Duodenal mucosa (tissue), 2 donors: Measurements from ENCODE around the gene POLR2J3.
"Not testable (repeated sequence)": the region's sequence is repeated elsewhere in the genome, so short reads cannot be mapped to it uniquely, and the experiment has no call there.

ENCODE experiments used
- H3K27ac ChIP-seq: one replicate; pipeline ENCODE4 v1.7.0; 2013; ENCODE audit warnings: low read depth, low read length
- H3K27me3 ChIP-seq, 2 donors: one replicate each; pipeline ENCODE4 v1.7.0; 2013; ENCODE audit warnings: low read length in 2 of 2, control low read depth in 1 of 2; ENCODE audit not compliant: insufficient read depth in 2 of 2, control insufficient read depth in 1 of 2
- H3K36me3 ChIP-seq, 2 donors: one replicate each; pipeline ENCODE4 v1.7.0; 2013; ENCODE audit warnings: low read length in 2 of 2, control low read depth in 1 of 2; ENCODE audit not compliant: insufficient read depth in 2 of 2, control insufficient read depth in 1 of 2
- H3K4me1 ChIP-seq, 2 donors: one replicate each; pipeline ENCODE4 v1.7.0; 2013; ENCODE audit warnings: low read length in 2 of 2, control low read depth in 1 of 2; ENCODE audit not compliant: insufficient read depth in 2 of 2, control insufficient read depth in 1 of 2
- H3K4me3 ChIP-seq, 2 donors: one replicate each; pipeline ENCODE4 v1.7.0; 2013; ENCODE audit warnings: low read length in 2 of 2, low read depth in 1 of 2
- H3K9ac ChIP-seq, 2 donors: one replicate each; pipeline ENCODE4 v1.7.0; 2013; ENCODE audit warnings: low read length in 2 of 2, low read depth in 1 of 2
- H3K9me3 ChIP-seq, 2 donors: one replicate each; pipeline ENCODE4 v1.7.0; 2013; ENCODE audit warnings: low read length in 2 of 2, control low read depth in 1 of 2; ENCODE audit not compliant: control insufficient read depth in 1 of 2

Gene POLR2J3

GRCh38 chr7:102572261-102573239, at the start of gene POLR2J3:
TSS of gene POLR2J3 (minus strand) at chr7:102572583. CDS start at chr7:102572521, 62 bp downstream.
- not testable (repeated sequence) for H3K36me3 ChIP-seq, H3K4me1 ChIP-seq, H3K27me3 ChIP-seq, H3K27ac ChIP-seq, H3K9me3 ChIP-seq
- H3K9ac ChIP-seq: peak within 1 kb of the TSS; percentile 33 to 66
- peak within 1 kb of the TSS; percentile 56 to 74 for H3K4me3 ChIP-seq

GRCh38 chr7:102618122-102618521, 45.7 kb upstream of the POLR2J3 start:
- not testable (repeated sequence) for H3K4me3 ChIP-seq, H3K4me1 ChIP-seq, H3K27me3 ChIP-seq, H3K9ac ChIP-seq, H3K27ac ChIP-seq, H3K9me3 ChIP-seq, H3K36me3 ChIP-seq

DNA sequence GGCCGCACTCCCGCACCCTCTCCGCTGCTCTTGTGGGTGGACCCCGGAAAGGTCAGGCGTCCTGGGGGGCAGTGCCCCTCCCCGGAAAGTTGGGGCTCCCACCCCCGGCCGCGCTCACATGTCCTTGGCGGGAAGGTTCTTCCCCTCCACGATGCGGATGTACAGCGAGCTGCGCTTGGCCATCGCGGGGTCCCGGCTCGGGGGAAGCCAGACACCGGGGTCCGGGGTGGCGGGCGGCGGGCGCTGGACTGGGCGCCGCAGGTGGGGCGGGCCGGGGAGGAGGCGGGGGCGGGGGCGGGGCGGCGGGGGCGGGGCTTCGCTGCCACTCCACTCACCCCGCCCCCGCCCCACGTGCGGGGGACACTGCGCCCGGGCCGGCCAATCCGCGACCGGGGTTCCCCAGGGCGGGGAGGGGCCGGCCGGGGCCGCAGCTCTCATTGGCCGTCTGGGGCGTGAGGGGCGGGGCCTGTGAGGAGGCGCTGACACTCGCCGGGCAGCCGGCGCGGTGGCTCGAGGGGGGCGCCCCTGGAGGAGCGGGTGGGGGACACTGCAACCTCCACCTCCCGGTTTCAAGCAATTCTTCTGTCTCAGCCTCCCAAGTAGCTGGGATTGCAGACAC, 44.2 kb upstream of the POLR2J3 start, which contains the start of gene RASA4:
TSS of gene RASA4 (minus strand) at position 250 of the 619 bp plus-strand sequence. CDS start at position 183, 67 bp downstream.
- H3K9me3 ChIP-seq, H3K4me1 ChIP-seq, H3K4me3 ChIP-seq, H3K36me3 ChIP-seq, H3K9ac ChIP-seq, H3K27ac ChIP-seq, H3K27me3 ChIP-seq: not testable (repeated sequence)

- not testable (repeated sequence) for H3K4me1 ChIP-seq, H3K9ac ChIP-seq, H3K27ac ChIP-seq, H3K4me3 ChIP-seq, H3K9me3 ChIP-seq, H3K27me3 ChIP-seq, H3K36me3 ChIP-seq
Measured at GRCh38 chr7:102615930-102616329, 43.5 kb upstream of the POLR2J3 start.

- H3K4me3 ChIP-seq, H3K27ac ChIP-seq, H3K36me3 ChIP-seq, H3K4me1 ChIP-seq, H3K9me3 ChIP-seq, H3K9ac ChIP-seq, H3K27me3 ChIP-seq: not testable (repeated sequence)
Measured at GRCh38 chr7:102614873-102615272, 42.5 kb upstream of the POLR2J3 start.

DNA sequence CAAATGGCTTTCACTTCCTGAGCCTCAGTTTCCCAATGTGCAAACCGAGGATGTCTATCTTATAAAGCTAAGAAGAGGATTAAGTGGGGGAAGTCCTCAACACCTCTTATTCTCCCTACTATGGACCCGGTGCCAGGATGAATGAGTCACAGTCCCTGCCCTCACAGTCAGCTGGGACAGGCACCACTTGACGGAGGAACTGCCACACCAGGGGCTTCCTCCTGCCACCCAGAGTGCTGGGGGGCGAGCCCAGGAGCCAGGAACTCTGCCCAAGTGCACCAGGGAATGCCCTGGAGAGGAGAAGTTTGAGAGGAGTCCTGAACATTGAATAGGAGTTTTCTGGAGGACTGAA, 41.9 kb upstream of the POLR2J3 start:
- H3K9ac ChIP-seq, H3K36me3 ChIP-seq, H3K4me1 ChIP-seq, H3K27ac ChIP-seq, H3K27me3 ChIP-seq, H3K9me3 ChIP-seq, H3K4me3 ChIP-seq: not testable (repeated sequence)

DNA sequence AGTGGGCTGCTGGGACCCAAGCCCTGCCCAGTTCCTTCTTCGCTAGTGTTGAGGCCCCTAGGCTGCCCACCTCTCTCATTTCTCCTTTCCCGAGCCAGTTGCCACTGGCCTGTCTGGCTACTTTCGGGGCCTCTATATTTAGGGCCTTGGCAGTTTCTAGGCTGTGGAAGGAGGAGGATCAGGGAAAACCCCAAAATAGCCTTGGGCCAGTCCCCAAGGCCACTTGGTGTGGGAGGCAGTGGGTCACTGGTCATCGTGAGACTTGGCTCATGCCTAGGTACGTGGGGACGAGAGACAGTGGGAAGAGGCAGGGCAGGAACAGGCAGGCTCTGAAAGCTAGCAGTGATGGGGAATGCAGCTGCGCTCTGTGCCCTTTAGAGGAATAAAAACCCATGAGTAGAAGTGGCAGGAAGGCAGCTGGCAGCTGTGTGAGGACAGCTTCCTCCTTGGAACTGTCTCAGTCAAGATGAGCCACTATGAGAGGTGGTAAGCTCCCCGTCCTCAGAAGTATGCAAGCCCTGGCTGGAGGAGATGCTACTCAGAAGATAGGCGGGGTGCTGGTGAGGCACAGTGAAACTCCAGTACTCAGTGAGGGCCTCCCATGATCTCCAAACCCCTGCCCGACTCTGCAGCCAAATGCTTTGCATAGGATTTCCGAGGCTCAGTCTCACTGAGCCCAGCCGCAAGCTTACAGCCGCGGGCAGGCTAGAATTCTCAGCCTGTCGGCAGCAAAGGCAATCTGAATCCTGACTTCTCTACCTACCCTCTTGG, 41.4 kb upstream of the POLR2J3 start:
- H3K9me3 ChIP-seq, H3K9ac ChIP-seq: not testable (repeated sequence)

GRCh38 chr7:102611675-102612325, 39.4 kb upstream of the POLR2J3 start:
- H3K27me3 ChIP-seq, H3K9me3 ChIP-seq, H3K9ac ChIP-seq, H3K4me3 ChIP-seq, H3K27ac ChIP-seq, H3K4me1 ChIP-seq, H3K36me3 ChIP-seq: not testable (repeated sequence)

More for the DNA sequence above, 41.4 kb upstream of the POLR2J3 start:
- not testable (repeated sequence) for H3K4me1 ChIP-seq, H3K36me3 ChIP-seq, H3K27ac ChIP-seq, H3K4me3 ChIP-seq, H3K27me3 ChIP-seq

GRCh38 chr7:102611013-102611674, 38.8 kb upstream of the POLR2J3 start:
- not testable (repeated sequence) for H3K9ac ChIP-seq, H3K9me3 ChIP-seq, H3K4me1 ChIP-seq, H3K4me3 ChIP-seq, H3K27me3 ChIP-seq, H3K27ac ChIP-seq, H3K36me3 ChIP-seq
